ENCODE data around the gene RGS1.

DNA sequence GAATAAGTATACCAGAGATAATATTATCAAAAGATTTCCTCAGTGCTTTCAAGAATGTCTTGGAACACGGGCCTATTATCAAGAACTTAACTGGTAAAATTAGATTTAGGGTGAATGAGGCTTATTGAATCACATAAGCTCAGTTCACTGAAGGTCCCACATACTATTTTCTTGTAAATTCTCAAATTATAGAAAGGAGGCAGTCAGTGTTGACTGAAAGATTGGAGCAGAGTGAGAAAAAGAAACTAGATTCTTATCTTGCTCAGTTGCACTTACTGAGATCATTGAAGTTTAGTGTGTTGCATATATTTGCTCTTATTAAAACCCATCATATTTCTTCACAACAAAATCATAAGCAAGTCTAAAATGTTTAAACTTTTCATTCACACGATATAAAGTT is 3.9 kb upstream of the RGS1 start:
- TF ChIP-seq EZH2phosphoT487 (IDR thresholded peaks at IDR 0.05; ENCODE audit: insufficient read depth, low read depth): no peak
- TF ChIP-seq EZH2 (IDR thresholded peaks at IDR 0.05; ENCODE audit: insufficient read depth, poor library complexity, severe bottlenecking): no peak
